WI38 (cell line): ENCODE data around the gene OSBPL9.

Experiments used
- H3K4me3 ChIP-seq: 2 replicates; pipeline ENCODE4 v1.5.1; 2011; ENCODE audit warnings: low read depth, mild to moderate bottlenecking, control low read depth, low read length
- TF ChIP-seq, protein P1 (sequence below): IDR thresholded peaks from 2 replicates; pipeline ENCODE4 v1.5.1; 2012; ENCODE audit warnings: low read depth, mild to moderate bottlenecking, control low read depth, low read length

Gene OSBPL9

GRCh38 chr1:51653127-51653526 lies 36.2 kb downstream of the OSBPL9 start:
- TF ChIP-seq, protein P1, sequence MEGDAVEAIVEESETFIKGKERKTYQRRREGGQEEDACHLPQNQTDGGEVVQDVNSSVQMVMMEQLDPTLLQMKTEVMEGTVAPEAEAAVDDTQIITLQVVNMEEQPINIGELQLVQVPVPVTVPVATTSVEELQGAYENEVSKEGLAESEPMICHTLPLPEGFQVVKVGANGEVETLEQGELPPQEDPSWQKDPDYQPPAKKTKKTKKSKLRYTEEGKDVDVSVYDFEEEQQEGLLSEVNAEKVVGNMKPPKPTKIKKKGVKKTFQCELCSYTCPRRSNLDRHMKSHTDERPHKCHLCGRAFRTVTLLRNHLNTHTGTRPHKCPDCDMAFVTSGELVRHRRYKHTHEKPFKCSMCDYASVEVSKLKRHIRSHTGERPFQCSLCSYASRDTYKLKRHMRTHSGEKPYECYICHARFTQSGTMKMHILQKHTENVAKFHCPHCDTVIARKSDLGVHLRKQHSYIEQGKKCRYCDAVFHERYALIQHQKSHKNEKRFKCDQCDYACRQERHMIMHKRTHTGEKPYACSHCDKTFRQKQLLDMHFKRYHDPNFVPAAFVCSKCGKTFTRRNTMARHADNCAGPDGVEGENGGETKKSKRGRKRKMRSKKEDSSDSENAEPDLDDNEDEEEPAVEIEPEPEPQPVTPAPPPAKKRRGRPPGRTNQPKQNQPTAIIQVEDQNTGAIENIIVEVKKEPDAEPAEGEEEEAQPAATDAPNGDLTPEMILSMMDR: no peak
- H3K4me3 ChIP-seq: no peak overlapping the region

DNA sequence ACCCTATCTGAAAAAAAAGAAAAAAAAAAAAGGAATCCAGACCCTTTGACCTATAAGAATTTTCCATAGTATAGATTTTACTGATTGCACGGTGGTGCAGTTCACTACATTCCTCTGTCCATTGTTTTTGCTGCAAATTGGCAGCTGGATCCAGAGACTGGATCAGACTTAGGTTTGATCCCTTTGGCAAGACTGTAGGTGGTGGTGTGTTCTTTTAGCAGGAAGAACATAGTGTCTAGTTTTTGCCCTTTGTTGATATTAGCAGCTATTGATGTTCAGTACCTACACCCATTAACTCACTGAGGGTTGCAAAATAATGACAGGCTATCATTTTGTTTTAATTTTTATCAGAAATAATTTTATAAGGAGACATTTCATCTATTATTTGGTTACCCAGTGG lies 37.1 kb downstream of the OSBPL9 start:
- TF ChIP-seq, protein P1: no peak
- H3K4me3 ChIP-seq: no peak overlapping the region

- TF ChIP-seq, protein P1: no peak
- no peak overlapping the region for H3K4me3 ChIP-seq
These were observed 39.5 kb downstream of the OSBPL9 start for GRCh38 chr1:51656374-51656773.

GRCh38 chr1:51660580-51660979 lies 43.7 kb downstream of the OSBPL9 start:
- no peak overlapping the region for H3K4me3 ChIP-seq
- TF ChIP-seq, protein P1: no peak

DNA sequence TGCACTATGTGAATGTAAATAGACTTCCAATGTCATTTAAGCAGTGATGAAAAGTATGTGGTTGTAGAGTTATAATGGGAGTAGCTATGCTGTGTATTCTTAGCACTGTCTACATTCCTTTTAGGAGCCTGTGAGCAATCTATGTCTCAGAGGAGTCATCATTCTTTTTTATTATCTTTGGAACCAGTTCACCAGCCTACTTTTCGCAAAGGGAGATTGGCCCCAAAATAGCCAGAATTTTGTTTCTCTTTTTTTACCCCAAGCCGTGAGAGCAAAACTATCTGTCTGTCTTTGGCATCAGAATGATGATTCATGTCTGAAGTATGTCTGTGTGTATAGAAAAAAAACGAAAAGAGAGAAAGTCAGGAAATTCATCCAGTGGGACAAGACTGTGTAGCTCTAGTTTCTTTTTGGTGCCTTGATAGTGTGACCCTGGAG lies 44.2 kb downstream of the OSBPL9 start:
- H3K4me3 ChIP-seq: no peak overlapping the region
- TF ChIP-seq, protein P1: no peak

- TF ChIP-seq, protein P1: no peak
- H3K4me3 ChIP-seq: no peak overlapping the region
These were observed 46.2 kb downstream of the OSBPL9 start for GRCh38 chr1:51663105-51663504.

- TF ChIP-seq, protein P1: no peak
- no peak overlapping the region for H3K4me3 ChIP-seq
These were observed 46.8 kb downstream of the OSBPL9 start for GRCh38 chr1:51663721-51664120.
